K562 (cell line): ENCODE measurements around the gene KLK15. TPM values are rescaled to one million over a fixed set of nuclear protein-coding genes. Genes with fewer than 3 reads are reported as not detected.

ENCODE experiments used
- CSDE1 ChIP-seq, 2 experiments: fragments of 450-650 bp; IDR thresholded peaks; 2 replicates each; pipeline ENCODE4 v1.6.1; 2016; ENCODE audit warnings: mild to moderate bottlenecking in 1 of 2
- ELF4 ChIP-seq: fragments of 450-650 bp; formaldehyde crosslinking; IDR thresholded peaks from 2 replicates; pipeline ENCODE4 v1.4.0; 2022; ENCODE audit warnings: missing genetic modification characterization
- HBP1 ChIP-seq: fragments of 450-650 bp; formaldehyde crosslinking; IDR thresholded peaks from 2 replicates; pipeline ENCODE4 v1.4.0; 2022; ENCODE audit warnings: missing genetic modification characterization
- KDM2B ChIP-seq: fragments of 250-450 bp; sonication (Bioruptor Pico); IDR thresholded peaks from 2 replicates; pipeline ENCODE4 v1.8.0; 2021; ENCODE audit warnings: mild to moderate bottlenecking, moderate library complexity
- MEF2A ChIP-seq: IDR thresholded peaks from 2 replicates; pipeline ENCODE4 v1.6.1; 2011; ENCODE audit warnings: low read depth, mild to moderate bottlenecking, low read length, moderate library complexity; ENCODE audit not compliant: control insufficient read depth
- NUFIP1 ChIP-seq: fragments of 450-650 bp; IDR thresholded peaks from 2 replicates; pipeline ENCODE4 v1.6.1; 2018; ENCODE audit not compliant: partially characterized antibody
- RAD21 ChIP-seq, 2 experiments: fragments of 250-450 bp in 1 of 2; fragments of 450-650 bp in 1 of 2; sonication (Bioruptor Pico) in 1 of 2; formaldehyde crosslinking in 1 of 2; IDR thresholded peaks in 1 of 2; conservative IDR thresholded peaks in 1 of 2; 2 replicates each; pipeline versions ENCODE4 v1.4.0 to v1.8.0; 2020 to 2022; ENCODE audit warnings: mild to moderate bottlenecking in 2 of 2, moderate library complexity in 1 of 2
- RBM15 ChIP-seq: fragments of 200-400 bp; formaldehyde crosslinking; IDR thresholded peaks from 2 replicates; pipeline ENCODE4 v1.6.1; 2018; ENCODE audit warnings: mild to moderate bottlenecking, low read length, moderate library complexity; ENCODE audit not compliant: insufficient read depth
- TBL1XR1 ChIP-seq, 2 experiments: IDR thresholded peaks; 2 replicates each; pipeline ENCODE4 v1.6.1; 2012; ENCODE audit warnings: improper control_type of control experiment in 2 of 2, low read length in 2 of 2, mild to moderate bottlenecking in 1 of 2
- TRIM24 ChIP-seq, 2 experiments: fragments of 450-650 bp; IDR thresholded peaks; 2 replicates each; pipeline ENCODE4 v1.6.1; 2016
- XRCC5 ChIP-seq: fragments of 200-400 bp; formaldehyde crosslinking; IDR thresholded peaks from 2 replicates; pipeline ENCODE4 v1.6.1; 2017; ENCODE audit warnings: low read depth, mild to moderate bottlenecking, low read length
- ZNF134 ChIP-seq: fragments of 250-450 bp; sonication (Bioruptor Pico); conservative IDR thresholded peaks from 2 replicates; pipeline ENCODE4 v1.4.0; 2020
- ZNF644 ChIP-seq: fragments of 200-800 bp; sonication (Bioruptor generic); IDR thresholded peaks from 2 replicates; pipeline ENCODE4 v1.6.1; 2016; ENCODE audit warnings: low read depth, missing genetic modification characterization, missing compliant biosample characterization
- polyA plus RNA-seq, 8 experiments: library from polyadenylated mRNA; depleted of rRNA in 4 of 8; stranded (reverse) in 5 of 8; unstranded in 3 of 8; fragments of >200 nt; fragmentation: Nextera tagmentation in 2 of 8; fragmentation: Illumina TruSeq in 1 of 8; extraction: Ambion mirVana in 2 of 8; extraction: Trizol in 1 of 8; gene quantifications; 2 replicates each; pipeline versions ENCODE4 v1.2.1 to v1.2.3, GENCODE V29; 2011 to 2014; ENCODE audit warnings: inconsistent platforms in 1 of 8, missing spikeins in 1 of 8
- total RNA-seq, 7 experiments: library from RNA; depleted of rRNA in 6 of 7; stranded (reverse); fragments of >200 nt in 6 of 7; fragmentation: Illumina TruSeq in 2 of 7; extraction: Trizol in 2 of 7; gene quantifications; 2 replicates each; pipeline versions ENCODE4 v1.2.1 to v1.2.3, GENCODE V29; 2011 to 2021; ENCODE audit warnings: low replicate concordance in 1 of 7
- TF ChIP-seq, protein P1 (sequence below): fragments of 250-450 bp; sonication (Bioruptor Pico); IDR thresholded peaks from 2 replicates; pipeline ENCODE4 v1.9.0; 2021; ENCODE audit warnings: mild to moderate bottlenecking

KLK15 gene
- total and polyA plus RNA-seq, 9 of the 15 experiments (the other 6 are each of a cell fraction or from before 2014, with no cell fraction given) = not detected

GRCh38 chr19:50803633-50804419 is 29.5 kb downstream of the KLK15 start (continued):
- TF ChIP-seq HBP1 (CRISPR knock-in tag) (no peak), MEF2A (no peak), TRIM24 (IDR thresholded peaks at IDR 0.05) (no peak), CSDE1 (IDR thresholded peaks at IDR 0.05) (no peak), KDM2B (CRISPR knock-in tag) (no peak), RAD21 (CRISPR knock-in tag; conservative IDR thresholded peaks at IDR 0.05 in 1 of 2, IDR thresholded peaks at IDR 0.05 in 1 of 2) (no peak), RBM15 (no peak), ZNF644 (tag) (no peak), ELF4 (no peak), NUFIP1 (no peak), XRCC5 (no peak), ZNF134 (no peak), TBL1XR1 (IDR thresholded peaks at IDR 0.05; ENCODE audit: low read length in 2 of 2) (peak in 1 of 2 experiments; percentile 40; a peak in 1 of 4 replicates)
- TF ChIP-seq, protein P1, sequence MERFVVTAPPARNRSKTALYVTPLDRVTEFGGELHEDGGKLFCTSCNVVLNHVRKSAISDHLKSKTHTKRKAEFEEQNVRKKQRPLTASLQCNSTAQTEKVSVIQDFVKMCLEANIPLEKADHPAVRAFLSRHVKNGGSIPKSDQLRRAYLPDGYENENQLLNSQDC (CRISPR knock-in tag) = no peak
